RWPE1 (cell line): Measurements from ENCODE around the gene B3GALT4.

ENCODE experiments used
- CTCF ChIA-PET: fragments of 350-600 bp; sonication (Branson Sonifier 250); formaldehyde crosslinking; extraction: SDS; loops from one replicate; lab custom pipeline; 2021; lab: Yijun Ruan, JAX
- POLR2A ChIA-PET: fragments of 400-600 bp; formaldehyde crosslinking; extraction: SDS; loops from one replicate; lab custom pipeline; 2020; ENCODE audit warnings: antibody characterized with exemption; ENCODE audit not compliant: low non-redundant PET; lab: Yijun Ruan, JAX
- DNase-seq: peaks from one replicate; pipeline ENCODE4 v3.0.0; 2012; ENCODE audit warnings: low spot score
- H3K27ac ChIP-seq: fragments of 450-650 bp; 2 replicates; pipeline ENCODE4 v1.5.1; 2017
- CTCF ChIP-seq: fragments of 450-650 bp; conservative IDR thresholded peaks from 2 replicates; pipeline ENCODE4 v1.5.1; 2017; ENCODE audit warnings: low read depth, mild to moderate bottlenecking

The B3GALT4 gene

GRCh38 chr6:33276864-33277662 is at the start of gene B3GALT4:
B3GALT4 (plus strand) TSS chr6:33277123; CDS start chr6:33277420, 297 bp downstream.
- peak within 1 kb of the TSS; percentile 95 for H3K27ac ChIP-seq
- TF ChIP-seq CTCF: peak; percentile 53
- POLR2A ChIA-PET: interaction anchor here (0.6 to 1.9 kb wide), 3 partner anchors 12 to 77 kb away, joined by 3 to 14 read pairs (median 6); partner anchors contain the start of genes PFDN6, RGL2 and WDR46
- DNase-seq: peak; percentile 81
- CTCF ChIA-PET: interaction anchor here (0.5 to 1.4 kb wide), 5 partner anchors 12 to 130 kb away, joined by 3 to 6 read pairs (median 3); partner anchors contain the start of genes PFDN6 and WDR46

- CTCF ChIA-PET: interaction anchor here (0.6 to 1.4 kb wide), 3 partner anchors 13 to 126 kb away, joined by 4 to 6 read pairs (median 4); no protein-coding TSS in a partner anchor
- DNase-seq: no peak
- POLR2A ChIA-PET: no interaction called here
- no peak overlapping the region for H3K27ac ChIP-seq
- TF ChIP-seq CTCF: no peak
Measured at GRCh38 chr6:33235221-33235634, 41.7 kb upstream of the B3GALT4 start.

GRCh38 chr6:33236328-33236727 is 40.6 kb upstream of the B3GALT4 start:
- ChIA-PET CTCF (interaction anchor here (0.7 kb wide), 1 partner anchor 63 kb away, joined by 4 read pairs; no protein-coding TSS in a partner anchor), POLR2A (interaction anchor here (0.6 kb wide), 2 partner anchors 28 to 256 kb away, joined by 3 to 5 read pairs; partner anchors contain the start of gene RING1)
- no peak for DNase-seq

GRCh38 chr6:33236852-33237251 is 40.1 kb upstream of the B3GALT4 start:
- TF ChIP-seq CTCF: no peak
- DNase-seq: no peak
- CTCF ChIA-PET: no interaction called here
- POLR2A ChIA-PET: no interaction called here
- H3K27ac ChIP-seq: no peak overlapping the region

More at GRCh38 chr6:33236328-33236727, 40.6 kb upstream of the B3GALT4 start:
- no peak for TF ChIP-seq CTCF
- no peak overlapping the region for H3K27ac ChIP-seq

GRCh38 chr6:33237741-33238140 is 39.2 kb upstream of the B3GALT4 start:
- H3K27ac ChIP-seq: no peak overlapping the region
- TF ChIP-seq CTCF: no peak
- no peak for DNase-seq
- ChIA-PET POLR2A (no interaction called here), CTCF (interaction anchor here (0.6 kb wide), 1 partner anchor 11 kb away, joined by 3 read pairs; no protein-coding TSS in a partner anchor)

- CTCF ChIA-PET: interaction anchor here (0.7 kb wide), 1 partner anchor 44 kb away, joined by 3 read pairs; no protein-coding TSS in a partner anchor
- POLR2A ChIA-PET: no interaction called here
- DNase-seq: no peak
- TF ChIP-seq CTCF: no peak
- H3K27ac ChIP-seq: no peak overlapping the region
Measured at GRCh38 chr6:33241968-33242367, 35.0 kb upstream of the B3GALT4 start.
